ENCODE results near the gene FH.

DNA sequence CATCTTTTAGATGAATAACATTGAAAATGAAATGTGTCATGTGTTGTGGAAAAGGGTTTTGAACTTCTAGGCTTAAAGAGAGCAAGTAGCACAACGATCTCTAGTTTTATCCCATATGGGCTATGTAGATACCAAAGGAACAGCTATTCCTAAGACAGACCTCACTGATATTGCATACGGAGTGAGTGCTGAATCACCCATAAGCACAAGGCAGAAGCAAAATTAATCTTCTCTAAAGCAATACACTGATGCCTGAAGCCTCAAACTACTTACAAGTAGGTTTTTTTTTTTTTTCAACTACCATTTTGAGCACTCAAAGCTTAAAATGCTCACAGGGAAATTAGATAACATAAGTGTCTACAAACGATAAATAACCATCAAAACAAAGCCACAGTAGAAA is 7.6 kb upstream of the FH start:
- TF ChIP-seq EZH2 (IDR thresholded peaks at IDR 0.05; ENCODE audit: borderline replicate concordance, insufficient read depth, low read depth, low read length, poor library complexity, severe bottlenecking) (no peak), CTCF (IDR thresholded peaks at IDR 0.05) (no peak)
